GM19397 (cell line): ENCODE results near the gene RHBDL2.
"Not testable (repeated sequence)": the region's sequence is repeated elsewhere in the genome, so short reads cannot be mapped to it uniquely, and the experiment has no call there.

Source experiments
- ATAC-seq: cut with Tn5 transposase; IDR thresholded peaks from one replicate; pipeline ENCODE4 v1.9.1; 2021; ENCODE audit warnings: mild to moderate bottlenecking, moderate library complexity; ENCODE audit not compliant: unreplicated experiment

Gene RHBDL2

GRCh38 chr1:38885092-38885491 is 56.5 kb downstream of the RHBDL2 start:
- ATAC-seq: no peak

GRCh38 chr1:38881487-38881886 is 60.1 kb downstream of the RHBDL2 start, which contains the start of gene GJA9:
GJA9 (minus strand) TSS chr1:38881587; CDS start chr1:38876098, 5,489 bp downstream.
- ATAC-seq: no peak

GRCh38 chr1:38875811-38876210 is 65.8 kb downstream of the RHBDL2 start:
- no peak for ATAC-seq

- ATAC-seq: peak; percentile 98
Observed at GRCh38 chr1:38873027-38873969, 68.3 kb downstream of the RHBDL2 start, which contains the start of gene MYCBP. MYCBP (minus strand) TSS chr1:38873348; CDS start chr1:38873305, 43 bp downstream.

- peak; percentile 26 for ATAC-seq
Observed at GRCh38 chr1:38872401-38873026, 69.1 kb downstream of the RHBDL2 start.

- no peak for ATAC-seq
Observed at GRCh38 chr1:38870996-38871395, 70.6 kb downstream of the RHBDL2 start.

GRCh38 chr1:38867208-38867607 is 74.4 kb downstream of the RHBDL2 start:
- ATAC-seq: no peak

- ATAC-seq: no peak
Observed at GRCh38 chr1:38865112-38865715, 76.4 kb downstream of the RHBDL2 start.

GRCh38 chr1:38860454-38860795 is 81.2 kb downstream of the RHBDL2 start:
- no peak for ATAC-seq

- peak; percentile 96 for ATAC-seq
Observed at GRCh38 chr1:38859561-38860453, 81.8 kb downstream of the RHBDL2 start, which contains the start of gene RRAGC. RRAGC (minus strand) TSS chr1:38859772; CDS start chr1:38859646, 126 bp downstream.

GRCh38 chr1:38858833-38859560 is 82.6 kb downstream of the RHBDL2 start:
- peak; percentile 34 for ATAC-seq

- no peak for ATAC-seq
Observed at GRCh38 chr1:38852780-38853179, 88.8 kb downstream of the RHBDL2 start.

GRCh38 chr1:38848071-38848470 is 93.6 kb downstream of the RHBDL2 start:
- no peak for ATAC-seq

GRCh38 chr1:38846210-38846609 is 95.4 kb downstream of the RHBDL2 start:
- ATAC-seq: no peak

GRCh38 chr1:38845088-38845487 is 96.5 kb downstream of the RHBDL2 start:
- ATAC-seq: not testable (repeated sequence)

- ATAC-seq: no peak
Observed at GRCh38 chr1:38840281-38840680, 101.3 kb downstream of the RHBDL2 start.

GRCh38 chr1:38839363-38839762 is 102.3 kb downstream of the RHBDL2 start:
- ATAC-seq: no peak

- ATAC-seq: not testable (repeated sequence)
Observed at GRCh38 chr1:38836316-38836715, 105.3 kb downstream of the RHBDL2 start.
